GM23248 (cell line): ENCODE results near the gene ILF3. TPM values are rescaled to one million over a fixed set of nuclear protein-coding genes. Genes with fewer than 3 reads are reported as not detected.
A peak's percentile ranks its signal among the peaks of the same experiment; 100 is the strongest.

Experiments used
- DNase-seq: peaks from one replicate; pipeline ENCODE4 v3.0.0-alpha.2; 2015
- H2AFZ ChIP-seq: fragments of 200-600 bp; sonication (generic); 2 replicates; pipeline ENCODE4 v1.6.1; 2016; ENCODE audit warnings: antibody characterized with exemption
- H3F3A ChIP-seq: fragments of 200-600 bp; sonication (generic); 2 replicates; pipeline ENCODE4 v1.6.1; 2016; ENCODE audit warnings: mild to moderate bottlenecking, antibody characterized with exemption, mixed run types; ENCODE audit not compliant: insufficient read depth
- H3K27ac ChIP-seq: fragments of 200-600 bp; sonication (generic); 2 replicates; pipeline ENCODE4 v1.5.1; 2016; ENCODE audit warnings: mild to moderate bottlenecking
- H3K27me3 ChIP-seq: fragments of 200-600 bp; sonication (generic); replicated peaks from 2 replicates; pipeline ENCODE4 v1.6.1; 2016; ENCODE audit warnings: mild to moderate bottlenecking; ENCODE audit not compliant: insufficient read depth
- H3K36me3 ChIP-seq: fragments of 200-600 bp; sonication (generic); 2 replicates; pipeline ENCODE4 v1.6.1; 2016; ENCODE audit warnings: low read depth, mild to moderate bottlenecking
- H3K4me1 ChIP-seq: fragments of 200-600 bp; sonication (generic); 2 replicates; pipeline ENCODE4 v1.6.1; 2016; ENCODE audit warnings: mild to moderate bottlenecking; ENCODE audit not compliant: insufficient read depth
- H3K4me2 ChIP-seq: fragments of 200-600 bp; sonication (generic); one replicate; pipeline ENCODE4 v1.6.1; 2016; ENCODE audit warnings: mild to moderate bottlenecking; ENCODE audit not compliant: unreplicated experiment
- H3K4me3 ChIP-seq: fragments of 200-600 bp; sonication (generic); 2 replicates; pipeline ENCODE4 v1.5.1; 2016; ENCODE audit warnings: mild to moderate bottlenecking
- H3K79me2 ChIP-seq: fragments of 200-600 bp; sonication (generic); 2 replicates; pipeline ENCODE4 v1.6.1; 2016; ENCODE audit warnings: mild to moderate bottlenecking; ENCODE audit not compliant: insufficient read depth
- H3K9ac ChIP-seq: fragments of 200-600 bp; sonication (generic); 2 replicates; pipeline ENCODE4 v1.6.1; 2016; ENCODE audit warnings: mild to moderate bottlenecking
- H3K9me2 ChIP-seq: fragments of 200-600 bp; sonication (generic); 2 replicates; pipeline ENCODE4 v1.6.1; 2016; ENCODE audit warnings: mixed run types, mild to moderate bottlenecking, moderate library complexity; ENCODE audit not compliant: insufficient read depth
- H3K9me3 ChIP-seq: fragments of 200-600 bp; sonication (generic); one replicate; pipeline ENCODE4 v1.6.1; 2017; ENCODE audit warnings: low read depth
- H4K20me1 ChIP-seq: fragments of 200-600 bp; sonication (generic); 2 replicates; pipeline ENCODE4 v1.6.0; 2016; ENCODE audit not compliant: insufficient read depth
- EZH2 ChIP-seq: fragments of 200-600 bp; sonication (generic); IDR thresholded peaks from 2 replicates; pipeline ENCODE4 v1.6.1; 2018; ENCODE audit warnings: antibody characterized with exemption, mild to moderate bottlenecking; ENCODE audit not compliant: insufficient read depth, poor library complexity, severe bottlenecking
- EZH2phosphoT487 ChIP-seq: fragments of 200-600 bp; sonication (generic); IDR thresholded peaks from 2 replicates; pipeline ENCODE4 v1.6.1; 2018; ENCODE audit warnings: antibody characterized with exemption, moderate library complexity, mild to moderate bottlenecking, low read depth; ENCODE audit not compliant: insufficient read depth
- WGBS, 2 experiments: methylation state at CpG; one replicate each; pipeline ENCODE4 v1.1.6; 2015 to 2017; ENCODE audit warnings: low lambda C conversion rate in 2 of 2, low coverage in 1 of 2; ENCODE audit errors: missing lambda C conversion rate in 2 of 2; 5-methylcytosine and 5-hydroxymethylcytosine counted together
- in situ Hi-C: fragments of 300-500 bp; cut with MboI; formaldehyde crosslinking; loops from 2 replicates; pipeline ENCODE4 v1.15.0; 2020
- polyA plus RNA-seq: library from polyadenylated mRNA; unstranded; fragments of >200 nt; fragmentation: Nextera tagmentation; extraction: Ambion mirVana; gene quantifications from 2 replicates; pipeline ENCODE4 v1.2.1, GENCODE V29; 2016
- total RNA-seq: library from RNA; depleted of rRNA; stranded (reverse); fragments of >200 nt; shearing (Covaris generic); gene quantifications from 2 replicates; pipeline ENCODE4 v1.2.3, GENCODE V29; 2014

The ILF3 gene
- total and polyA plus RNA-seq, 2 experiments from 2014 or later = 75.5 to 80.1 TPM

- Histone ChIP-seq H4K20me1 (no peaks in the 10 kb centered on the region), H3K4me3 (no peak overlapping the region), H3K36me3 (no peaks in the 10 kb centered on the region), H3K9me2 (no peaks in the 10 kb centered on the region), H2AFZ (no peak overlapping the region), H3K27me3 (no peaks in the 10 kb centered on the region), H3K27ac (no peak overlapping the region), H3K4me1 (no peaks in the 10 kb centered on the region), H3K4me2 (no peak overlapping the region), H3K9me3 (no peaks in the 10 kb centered on the region), H3K79me2 (no peaks in the 10 kb centered on the region), H3K9ac (no peak overlapping the region), H3F3A (no peaks in the 10 kb centered on the region)
- TF ChIP-seq EZH2phosphoT487 = no peak
- no peak for TF ChIP-seq EZH2
- in situ Hi-C loops = loop anchor here (5.0 kb wide), 1 partner anchor 61 kb away; no protein-coding TSS in a partner anchor
- DNase-seq = no peak
- 70 to 72% methylated on average over 21 of the region's 21 CpGs for WGBS, 2 experiments
Measured at GRCh38 chr19:10643172-10643967, 10.8 kb upstream of the ILF3 start.

DNA sequence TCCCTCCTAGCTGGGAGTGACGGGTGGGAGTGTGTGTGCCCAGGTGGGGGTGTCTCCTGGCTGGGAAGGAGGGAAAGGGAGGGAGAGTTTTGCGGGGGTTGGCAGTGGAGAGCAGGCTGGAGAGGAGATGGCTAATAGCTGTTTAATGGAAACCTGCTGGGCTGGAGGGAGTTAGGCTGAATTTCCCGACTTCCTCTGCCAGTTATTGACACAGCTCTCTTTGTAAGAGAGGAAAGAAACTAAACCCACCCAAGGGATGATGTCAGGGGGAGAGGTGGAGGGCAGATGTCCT lies 10.2 kb upstream of the ILF3 start:
- H3K4me2 ChIP-seq = no peak overlapping the region
- WGBS, 2 experiments = 35 to 39% methylated on average over 2 to 3 of the region's 3 CpGs
- H2AFZ ChIP-seq = no peak overlapping the region
- DNase-seq = no peak
- no peaks in the 10 kb centered on the region for H3K36me3 ChIP-seq
- TF ChIP-seq EZH2phosphoT487 = no peak
- no peak for TF ChIP-seq EZH2
- H3K27ac ChIP-seq = no peak overlapping the region
- H3K4me3 ChIP-seq = no peak overlapping the region
- no peaks in the 10 kb centered on the region for H3F3A ChIP-seq
- H4K20me1 ChIP-seq = no peaks in the 10 kb centered on the region
- in situ Hi-C loops = loop anchor here (5.0 kb wide), 1 partner anchor 62 kb away; no protein-coding TSS in a partner anchor
- H3K79me2 ChIP-seq = no peaks in the 10 kb centered on the region
- no peaks in the 10 kb centered on the region for H3K9me3 ChIP-seq
- H3K9ac ChIP-seq = no peak overlapping the region
- no peaks in the 10 kb centered on the region for H3K9me2 ChIP-seq
- no peaks in the 10 kb centered on the region for H3K4me1 ChIP-seq
- H3K27me3 ChIP-seq = no peaks in the 10 kb centered on the region

DNA sequence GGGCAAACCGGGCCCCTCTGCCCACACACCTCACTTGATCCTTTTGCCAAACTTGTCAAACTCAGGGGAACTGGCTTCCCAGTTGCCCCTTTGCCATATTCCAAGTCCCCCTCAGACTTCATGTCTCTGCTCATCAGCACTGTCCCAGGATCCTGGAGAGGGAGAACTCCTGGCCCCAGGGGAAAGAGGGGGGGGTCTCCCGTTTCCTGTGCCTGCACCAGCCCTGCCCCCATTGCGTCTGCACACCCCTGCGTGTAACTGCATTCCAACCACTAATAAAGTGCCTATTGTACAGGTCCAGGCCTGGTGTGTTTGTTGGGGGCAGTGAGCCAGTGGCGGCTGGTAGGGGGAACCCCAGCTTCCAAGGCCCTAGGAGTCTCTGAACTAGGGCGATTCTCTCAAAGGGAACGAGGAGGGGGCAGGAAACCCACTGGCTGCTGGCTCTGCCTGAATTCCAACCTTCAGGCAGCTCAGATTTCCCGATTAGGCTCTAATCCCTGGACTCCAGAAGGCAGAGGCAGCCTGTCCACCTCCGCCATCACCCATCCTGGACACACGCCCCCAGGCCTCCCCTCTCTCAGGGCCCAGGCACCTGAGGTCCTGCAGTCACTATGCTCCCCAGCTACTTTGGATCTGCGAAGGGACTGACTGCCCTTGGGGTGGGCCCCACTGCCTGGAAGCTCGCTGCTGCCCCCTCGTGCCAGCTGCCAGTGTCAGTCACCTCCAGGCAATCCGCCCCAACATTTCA lies 9.7 kb upstream of the ILF3 start:
- H3F3A ChIP-seq = no peaks in the 10 kb centered on the region
- no peak overlapping the region for H3K4me2 ChIP-seq
- H3K27me3 ChIP-seq = no peaks in the 10 kb centered on the region
- H4K20me1 ChIP-seq = no peaks in the 10 kb centered on the region
- no peak overlapping the region for H3K9ac ChIP-seq
- no peaks in the 10 kb centered on the region for H3K4me1 ChIP-seq
- no peaks in the 10 kb centered on the region for H3K79me2 ChIP-seq
- WGBS, 2 experiments = 11 to 12% methylated on average over 14 of the region's 14 CpGs
- H3K9me2 ChIP-seq = no peaks in the 10 kb centered on the region
- H3K36me3 ChIP-seq = no peaks in the 10 kb centered on the region
- in situ Hi-C loops = loop anchor here (5.0 kb wide), 1 partner anchor 62 kb away; no protein-coding TSS in a partner anchor
- H3K27ac ChIP-seq = no peak overlapping the region
- DNase-seq = peak; percentile 88
- TF ChIP-seq EZH2 (no peak), EZH2phosphoT487 (no peak)
- H2AFZ ChIP-seq = no peak overlapping the region
- H3K9me3 ChIP-seq = no peaks in the 10 kb centered on the region
- no peak overlapping the region for H3K4me3 ChIP-seq

DNA sequence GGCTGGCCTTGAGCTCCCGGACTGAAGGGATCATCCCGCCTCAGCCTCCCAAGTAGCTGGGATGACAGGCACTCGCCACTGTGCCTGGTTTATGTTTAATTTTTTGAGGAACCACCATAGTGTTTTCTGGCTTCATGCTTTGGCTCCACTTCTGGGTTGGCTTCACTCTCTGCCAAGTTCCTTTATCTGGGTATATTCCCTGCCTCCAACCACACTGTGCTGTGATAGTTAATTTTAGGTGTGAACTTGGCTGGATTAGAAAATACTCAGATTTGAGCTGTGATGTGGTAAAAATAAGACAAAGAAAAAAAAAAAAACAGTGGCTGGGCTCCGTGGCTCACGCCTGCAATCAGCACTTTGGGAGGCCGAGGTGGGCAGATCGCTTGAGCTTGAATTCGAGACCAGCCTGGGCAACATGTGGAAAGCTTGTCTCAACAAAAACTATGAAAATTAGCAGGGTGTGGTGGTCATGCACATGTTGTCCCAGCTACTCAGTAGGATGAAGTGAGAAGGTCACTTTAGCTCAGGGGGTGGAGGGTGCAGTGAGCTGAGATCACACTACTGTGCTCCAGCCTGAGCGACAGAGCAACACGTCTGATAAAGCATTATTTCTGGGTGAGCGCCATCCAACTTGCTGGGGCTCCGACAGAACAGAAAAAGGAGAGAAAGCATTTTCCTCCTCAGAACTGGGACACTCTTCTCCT lies 7.5 kb upstream of the ILF3 start:
- peaks cover 2% of the 10 kb centered on the region for H3F3A ChIP-seq
- TF ChIP-seq EZH2phosphoT487 (no peak), EZH2 (no peak)
- no peaks in the 10 kb centered on the region for H3K27me3 ChIP-seq
- no peak overlapping the region for H3K9ac ChIP-seq
- in situ Hi-C loops = no loop called here
- DNase-seq = no peak
- H3K36me3 ChIP-seq = no peaks in the 10 kb centered on the region
- H3K27ac ChIP-seq = no peak overlapping the region
- no peaks in the 10 kb centered on the region for H4K20me1 ChIP-seq
- WGBS, 2 experiments = 37 to 42% methylated on average over 12 of the region's 12 CpGs
- H3K79me2 ChIP-seq = no peaks in the 10 kb centered on the region
- H3K9me2 ChIP-seq = no peaks in the 10 kb centered on the region
- H2AFZ ChIP-seq = no peak overlapping the region
- no peaks in the 10 kb centered on the region for H3K9me3 ChIP-seq
- H3K4me1 ChIP-seq = no peaks in the 10 kb centered on the region
- no peak overlapping the region for H3K4me3 ChIP-seq
- H3K4me2 ChIP-seq = no peak overlapping the region
